Measurements from ENCODE around the gene CASD1.
A peak's percentile ranks its signal among the peaks of the same experiment; 100 is the strongest.

Gene CASD1

GRCh38 chr7:94509264-94509886, at the start of gene CASD1:
TSS of gene CASD1 (plus strand) at chr7:94509809. CDS start at chr7:94510085, 276 bp downstream.
- peak; percentile 74 for DNase-seq

- DNase-seq: no peak
Measured at GRCh38 chr7:94466516-94466915, 43.1 kb upstream of the CASD1 start.

GRCh38 chr7:94471604-94472003, 38.0 kb upstream of the CASD1 start:
- DNase-seq: no peak

GRCh38 chr7:94472608-94473007, 37.0 kb upstream of the CASD1 start:
- no peak for DNase-seq

- no peak for DNase-seq
Measured at GRCh38 chr7:94476251-94476840, 33.3 kb upstream of the CASD1 start.

GRCh38 chr7:94477878-94478277, 31.7 kb upstream of the CASD1 start:
- no peak for DNase-seq

DNA sequence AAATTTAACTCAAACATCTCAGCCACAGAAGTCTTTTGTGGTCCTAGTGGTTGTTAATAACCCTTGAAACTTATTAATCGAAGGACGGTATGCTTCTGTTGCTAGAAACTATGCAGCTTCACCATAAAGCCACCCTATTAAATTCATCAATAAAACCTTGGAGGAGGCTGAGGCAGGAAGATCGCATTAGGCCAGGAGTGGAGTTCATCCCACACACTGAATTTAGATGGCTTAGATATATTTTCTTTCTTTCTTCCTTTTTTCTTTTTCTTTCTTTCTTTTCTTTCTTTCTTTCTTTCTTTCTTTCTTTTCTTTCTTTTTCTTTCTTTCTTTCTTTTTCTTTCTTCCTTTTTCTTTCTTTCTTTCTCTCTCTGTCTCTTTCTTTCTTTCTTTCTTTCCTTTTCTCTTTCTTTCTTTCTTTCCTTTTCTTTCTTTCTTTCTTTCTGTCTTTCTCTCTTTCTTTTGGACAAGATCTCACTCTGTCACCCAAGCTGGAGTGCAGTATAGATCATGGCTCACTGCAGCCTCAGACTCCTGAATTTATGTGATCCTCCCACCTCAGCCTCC, 30.9 kb upstream of the CASD1 start:
- DNase-seq: no peak

DNA sequence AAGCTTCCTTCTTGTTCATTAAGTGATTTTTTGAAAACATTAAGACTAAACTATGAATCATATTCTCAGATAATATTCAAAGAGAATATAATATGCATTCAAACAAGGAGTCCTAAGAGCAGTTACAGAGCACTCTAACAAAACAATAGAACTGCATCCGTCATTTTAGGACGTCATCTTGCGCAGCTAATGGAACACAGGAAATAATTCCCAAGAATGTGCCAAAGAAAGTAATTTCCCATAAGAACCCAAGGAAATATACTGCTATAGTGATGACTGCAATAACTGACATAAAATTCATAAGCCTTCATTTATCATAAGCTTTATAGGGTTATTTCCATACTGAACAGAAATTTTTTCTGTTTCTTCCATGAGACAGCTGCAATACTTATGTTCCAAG, 28.3 kb upstream of the CASD1 start:
- no peak for DNase-seq

DNA sequence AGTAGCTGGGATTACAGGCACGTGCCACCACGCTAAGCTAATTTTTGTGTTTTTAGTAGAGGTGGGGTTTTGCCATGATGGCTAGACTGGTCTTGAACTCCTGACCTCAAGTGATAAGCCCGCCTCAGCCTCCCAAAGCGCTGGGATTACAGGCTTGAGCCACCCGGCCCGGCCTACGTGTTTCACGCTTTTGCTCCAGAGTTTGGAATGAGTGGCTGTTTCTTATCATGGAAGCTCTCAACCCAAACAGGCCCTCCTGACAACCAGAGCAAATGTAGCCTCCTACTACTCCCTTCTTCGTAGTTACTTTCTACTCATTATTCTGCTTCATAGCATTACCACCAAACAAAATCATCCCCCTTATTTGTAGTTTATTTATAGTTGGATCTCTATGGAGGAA, 26.8 kb upstream of the CASD1 start:
- DNase-seq: no peak

DNA sequence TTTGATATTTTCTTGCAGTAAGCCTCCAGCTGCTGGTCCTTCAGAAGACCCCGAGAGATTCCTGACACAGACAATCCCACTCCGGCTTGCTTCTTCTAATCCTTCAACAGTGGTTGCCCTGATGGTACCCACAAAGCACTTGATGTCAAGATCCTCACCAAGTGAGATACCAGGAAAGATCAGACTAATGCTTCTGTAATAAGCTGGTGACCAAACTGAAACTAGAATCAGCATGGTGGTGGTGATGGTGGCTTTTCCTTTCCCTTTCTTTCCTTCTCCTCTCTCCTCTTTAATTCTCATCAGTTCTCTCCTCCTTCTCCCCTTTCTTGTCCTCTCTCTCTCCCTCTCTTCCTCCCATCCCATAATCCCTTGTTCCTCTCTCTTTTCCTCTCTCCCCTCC, 25.8 kb upstream of the CASD1 start:
- no peak for DNase-seq

- DNase-seq: no peak
Measured at GRCh38 chr7:94486216-94486615, 23.4 kb upstream of the CASD1 start.

DNA sequence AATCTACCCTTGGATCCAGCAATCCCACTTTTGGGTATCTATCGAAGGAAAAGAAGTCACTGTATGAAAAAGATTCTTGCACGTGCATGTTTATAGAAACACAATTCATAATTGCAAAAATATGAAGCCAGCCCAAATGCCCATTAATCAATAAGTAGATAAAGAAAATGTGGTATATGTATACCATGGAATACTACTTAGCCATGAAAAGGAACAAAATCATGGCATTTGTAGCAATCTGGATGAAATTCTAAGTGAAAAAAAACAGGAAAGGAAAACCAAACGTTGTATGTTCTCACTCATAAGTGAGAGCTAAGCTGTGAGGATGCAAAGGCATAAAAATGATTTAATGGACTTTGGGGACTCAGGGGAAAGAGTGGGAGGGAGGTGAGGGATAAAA, 18.2 kb upstream of the CASD1 start:
- no peak for DNase-seq

DNA sequence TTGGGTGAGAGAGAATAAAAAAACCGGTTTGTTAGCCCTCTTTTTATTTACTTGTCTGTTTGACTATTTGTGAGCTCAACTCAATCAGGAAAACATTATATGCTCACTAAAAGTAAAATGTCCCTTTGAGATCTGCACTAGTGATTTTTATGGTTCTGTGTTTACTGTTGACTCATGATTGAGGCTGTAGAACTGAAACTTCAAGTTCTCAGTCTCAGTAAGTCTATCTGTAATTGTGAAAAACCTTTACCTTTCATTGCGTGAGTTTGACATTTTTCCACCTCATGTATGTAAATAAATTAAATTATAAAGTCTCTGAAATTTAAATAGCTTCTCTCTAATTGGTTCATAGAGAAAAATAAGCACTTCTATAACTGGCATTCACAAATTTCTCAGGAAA, 17.0 kb upstream of the CASD1 start:
- no peak for DNase-seq

- no peak for DNase-seq
Measured at GRCh38 chr7:94497874-94498670, 11.5 kb upstream of the CASD1 start.

DNA sequence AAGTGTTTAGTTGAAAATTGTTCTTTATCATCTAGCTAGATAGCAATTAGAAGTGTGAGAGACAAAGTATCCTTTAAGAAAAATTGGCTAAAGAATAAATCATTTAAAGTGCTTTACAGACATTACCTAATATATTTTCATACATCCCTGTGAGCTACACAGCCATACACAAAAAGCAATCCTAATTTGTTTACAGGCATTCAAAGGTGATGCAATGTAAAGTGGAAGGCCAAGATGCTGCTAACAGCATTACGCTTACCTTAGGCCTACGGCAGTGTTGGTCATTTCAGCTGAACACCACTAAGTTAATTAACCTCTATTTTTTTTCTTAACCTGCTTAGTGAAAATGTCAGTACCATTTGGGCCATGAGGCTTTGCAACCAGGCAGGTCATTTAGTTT, 10.7 kb upstream of the CASD1 start:
- no peak for DNase-seq

GRCh38 chr7:94507462-94507861, 2.1 kb upstream of the CASD1 start:
- no peak for DNase-seq

DNA sequence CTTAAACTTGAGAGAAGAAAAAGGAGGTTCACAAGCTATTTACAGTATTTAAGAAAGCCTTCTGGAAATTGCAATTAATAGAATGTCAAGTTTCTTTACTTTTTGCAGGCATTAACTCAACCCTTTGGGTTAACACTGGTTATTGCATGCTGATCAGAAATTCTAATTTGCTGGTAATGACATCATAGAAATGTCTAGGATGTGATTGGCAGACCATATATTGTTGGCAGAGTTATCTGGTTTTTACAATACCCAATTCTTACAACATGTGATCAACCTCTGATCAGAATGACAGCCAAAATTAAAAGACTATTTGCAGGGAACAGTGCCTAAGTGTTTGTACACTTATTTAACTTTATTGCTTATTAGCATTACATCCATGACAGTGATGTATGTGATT, 1.6 kb upstream of the CASD1 start:
- no peak for DNase-seq

- peak; percentile 71 for DNase-seq
Measured at GRCh38 chr7:94509887-94510581, 425 bp downstream of the CASD1 start.

DNA sequence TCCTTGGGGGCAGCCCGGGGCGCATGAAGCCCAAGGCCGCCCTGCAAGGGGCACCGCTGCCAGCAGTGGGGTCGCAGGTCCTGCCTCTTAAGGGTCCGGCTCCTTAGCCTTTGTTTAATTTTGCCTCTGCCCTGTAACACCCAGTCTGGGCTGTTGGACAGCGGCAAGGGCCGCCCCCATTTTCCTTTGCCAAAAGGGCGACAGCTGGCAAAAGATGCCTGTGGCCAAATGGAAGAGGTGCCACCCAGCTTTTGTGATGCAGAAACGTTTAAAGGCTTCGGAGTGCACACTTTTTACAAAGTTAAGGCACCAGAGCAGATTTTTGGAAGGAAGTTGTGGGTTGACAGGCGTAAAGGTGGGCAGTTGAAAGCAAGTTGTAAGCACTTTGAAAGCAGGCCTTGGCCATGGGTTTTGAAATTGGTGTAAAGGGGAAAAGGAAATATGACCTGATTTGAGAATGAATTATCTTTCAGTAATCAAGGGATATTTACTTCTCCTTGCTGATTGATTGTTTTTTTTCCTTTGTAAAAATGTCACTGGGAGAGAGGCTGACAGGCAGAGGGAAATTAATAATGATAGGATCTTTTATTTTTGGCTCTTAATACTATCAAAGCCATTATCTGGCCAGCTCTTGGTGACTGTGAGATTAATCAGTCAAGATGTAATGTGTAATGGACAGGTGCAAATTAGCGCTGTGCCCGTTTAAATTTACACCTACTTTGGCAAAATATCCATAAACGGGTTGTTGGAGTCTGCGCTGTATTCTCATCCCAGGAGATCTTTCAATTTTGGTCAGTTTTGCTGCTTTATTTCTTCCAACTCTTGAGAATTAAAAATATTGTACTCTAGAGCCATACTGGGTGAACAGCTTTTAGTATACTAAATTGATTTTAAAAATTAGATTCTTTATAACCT, 1.2 kb downstream of the CASD1 start:
- DNase-seq: peak; percentile 29

- no peak for DNase-seq
Measured at GRCh38 chr7:94511718-94512117, 2.1 kb downstream of the CASD1 start.

GRCh38 chr7:94512735-94513564, 3.3 kb downstream of the CASD1 start:
- DNase-seq: no peak

All from CD4-positive, alpha-beta T cell treated with Interleukin-17A for 4 hours (primary cell).